Measurements from ENCODE around the gene RNGTT. TPM values are rescaled to one million over a fixed set of nuclear protein-coding genes. Genes with fewer than 3 reads are reported as not detected.

The RNGTT gene
- total and polyA plus RNA-seq, 8 donors = 12.1 to 18.5 (median 15.7) TPM

- Histone ChIP-seq H3K27ac (no peak overlapping the region), H3K4me3 (no peak overlapping the region), H3K27me3 (no peaks in the 10 kb centered on the region), H3K4me1 (no peaks in the 10 kb centered on the region), H3K36me3 (peaks cover 0 to 9% of the 10 kb centered on the region in 2 donors), H3K9me3 (no peaks in the 10 kb centered on the region)
- intact Hi-C loops (cut with DNase I) = no loop called here
- DNase-seq (no peak), ATAC-seq (no peak)
- TF ChIP-seq CTCF (IDR thresholded peaks at IDR 0.05) = no peak
Observed at GRCh38 chr6:88864359-88865054, 98.9 kb downstream of the RNGTT start.

- no peak for TF ChIP-seq CTCF (IDR thresholded peaks at IDR 0.05)
- no peaks in the 10 kb centered on the region for H3K27me3 ChIP-seq
- H3K36me3 ChIP-seq = peaks cover 0 to 9% of the 10 kb centered on the region in 2 donors
- no peak overlapping the region for H3K4me3 ChIP-seq
- ATAC-seq (no peak), DNase-seq (no peak)
- no peak overlapping the region for H3K27ac ChIP-seq
- intact Hi-C loops (cut with DNase I) = no loop called here
- H3K9me3 ChIP-seq = no peaks in the 10 kb centered on the region
- H3K4me1 ChIP-seq = no peaks in the 10 kb centered on the region
Observed at GRCh38 chr6:88860310-88860709, 103.1 kb downstream of the RNGTT start.

GRCh38 chr6:88858455-88858854 is 105.0 kb downstream of the RNGTT start:
- ATAC-seq = no peak
- no peaks in the 10 kb centered on the region for H3K27me3 ChIP-seq
- no peak for TF ChIP-seq CTCF (IDR thresholded peaks at IDR 0.05)
- no peaks in the 10 kb centered on the region for H3K4me1 ChIP-seq
- peaks cover 0 to 10% of the 10 kb centered on the region in 2 donors for H3K36me3 ChIP-seq
- intact Hi-C loops (cut with DNase I) = no loop called here
- no peaks in the 10 kb centered on the region for H3K9me3 ChIP-seq
- H3K27ac ChIP-seq = no peak overlapping the region
- H3K4me3 ChIP-seq = no peak overlapping the region
- DNase-seq = no peak

GRCh38 chr6:88856566-88856965 is 106.9 kb downstream of the RNGTT start:
- Histone ChIP-seq H3K9me3 (no peaks in the 10 kb centered on the region), H3K27ac (no peak overlapping the region), H3K36me3 (peaks cover 0 to 5% of the 10 kb centered on the region in 2 donors), H3K4me3 (no peak overlapping the region), H3K27me3 (no peaks in the 10 kb centered on the region), H3K4me1 (no peaks in the 10 kb centered on the region)
- TF ChIP-seq CTCF (IDR thresholded peaks at IDR 0.05) = no peak
- ATAC-seq (no peak), DNase-seq (no peak)
- intact Hi-C loops (cut with DNase I) = no loop called here

- no peak for DNase-seq
- intact Hi-C loops (cut with DNase I) = no loop called here
- H3K4me3 ChIP-seq = no peak overlapping the region
Observed at GRCh38 chr6:88855541-88856147, 107.8 kb downstream of the RNGTT start.

More at GRCh38 chr6:88855541-88856147, 107.8 kb downstream of the RNGTT start:
- TF ChIP-seq CTCF (IDR thresholded peaks at IDR 0.05) = no peak
- H3K27ac ChIP-seq = no peak overlapping the region
- peaks cover 0 to 5% of the 10 kb centered on the region in 2 donors for H3K36me3 ChIP-seq
- H3K27me3 ChIP-seq = no peaks in the 10 kb centered on the region
- no peaks in the 10 kb centered on the region for H3K4me1 ChIP-seq
- no peaks in the 10 kb centered on the region for H3K9me3 ChIP-seq
- no peak for ATAC-seq

Data from left lung (tissue), 10 donors.